COLO668 (cell line): ENCODE measurements around the gene XPNPEP2.
"Not testable (repeated sequence)": the region's sequence is repeated elsewhere in the genome, so short reads cannot be mapped to it uniquely, and the experiment has no call there.

Source experiments
- DNase-seq: peaks from one replicate; lab custom pipeline; 2025; ENCODE audit not compliant: unreplicated experiment; lab: John Stamatoyannopoulos, UW

Gene XPNPEP2

GRCh38 chrX:129719268-129719667 is 19.5 kb upstream of the XPNPEP2 start:
- DNase-seq, result no peak

- DNase-seq, result no peak
Observed at GRCh38 chrX:129719931-129720530, 18.7 kb upstream of the XPNPEP2 start.

GRCh38 chrX:129720741-129721140 is 18.0 kb upstream of the XPNPEP2 start:
- DNase-seq, result no peak

GRCh38 chrX:129721414-129721813 is 17.4 kb upstream of the XPNPEP2 start:
- DNase-seq, result no peak

GRCh38 chrX:129721870-129722269 is 16.9 kb upstream of the XPNPEP2 start:
- DNase-seq, result no peak

- DNase-seq, result no peak
Observed at GRCh38 chrX:129723511-129723910, 15.3 kb upstream of the XPNPEP2 start.

- DNase-seq, result no peak
Observed at GRCh38 chrX:129724754-129725153, 14.0 kb upstream of the XPNPEP2 start.

- peak; percentile 45 for DNase-seq
Observed at GRCh38 chrX:129726307-129727111, 12.3 kb upstream of the XPNPEP2 start.

GRCh38 chrX:129728061-129728460 is 10.7 kb upstream of the XPNPEP2 start:
- no peak for DNase-seq

GRCh38 chrX:129731228-129731627 is 7.6 kb upstream of the XPNPEP2 start:
- no peak for DNase-seq

- DNase-seq, result no peak
Observed at GRCh38 chrX:129732857-129733256, 5.9 kb upstream of the XPNPEP2 start.

- DNase-seq, result no peak
Observed at GRCh38 chrX:129733335-129733734, 5.4 kb upstream of the XPNPEP2 start.

- no peak for DNase-seq
Observed at GRCh38 chrX:129736491-129736890, 2.3 kb upstream of the XPNPEP2 start.

- no peak for DNase-seq
Observed at GRCh38 chrX:129737916-129738315, 863 bp upstream of the XPNPEP2 start.

GRCh38 chrX:129739578-129739977 is 799 bp downstream of the XPNPEP2 start:
- no peak for DNase-seq

- DNase-seq, result no peak
Observed at GRCh38 chrX:129741880-129742758, 3.3 kb downstream of the XPNPEP2 start.

GRCh38 chrX:129742759-129743152 is 4.0 kb downstream of the XPNPEP2 start:
- DNase-seq, result not testable (repeated sequence)

GRCh38 chrX:129743821-129744220 is 5.0 kb downstream of the XPNPEP2 start:
- no peak for DNase-seq

GRCh38 chrX:129744861-129745321 is 6.1 kb downstream of the XPNPEP2 start:
- no peak for DNase-seq

- no peak for DNase-seq
Observed at GRCh38 chrX:129746557-129747470, 8.0 kb downstream of the XPNPEP2 start.
